HG02943 (cell line): ENCODE measurements around the gene DISP1.
"Not testable (repeated sequence)": the region's sequence is repeated elsewhere in the genome, so short reads cannot be mapped to it uniquely, and the experiment has no call there.

Experiments
- ATAC-seq: cut with Tn5 transposase; IDR thresholded peaks from one replicate; pipeline ENCODE4 v1.9.1; 2021; ENCODE audit warnings: mild to moderate bottlenecking, low read depth, moderate library complexity; ENCODE audit not compliant: unreplicated experiment

DISP1 gene

GRCh38 chr1:222845763-222846162, 30.9 kb downstream of the DISP1 start:
- ATAC-seq: no peak

GRCh38 chr1:222850550-222850949, 35.7 kb downstream of the DISP1 start:
- ATAC-seq: not testable (repeated sequence)

DNA sequence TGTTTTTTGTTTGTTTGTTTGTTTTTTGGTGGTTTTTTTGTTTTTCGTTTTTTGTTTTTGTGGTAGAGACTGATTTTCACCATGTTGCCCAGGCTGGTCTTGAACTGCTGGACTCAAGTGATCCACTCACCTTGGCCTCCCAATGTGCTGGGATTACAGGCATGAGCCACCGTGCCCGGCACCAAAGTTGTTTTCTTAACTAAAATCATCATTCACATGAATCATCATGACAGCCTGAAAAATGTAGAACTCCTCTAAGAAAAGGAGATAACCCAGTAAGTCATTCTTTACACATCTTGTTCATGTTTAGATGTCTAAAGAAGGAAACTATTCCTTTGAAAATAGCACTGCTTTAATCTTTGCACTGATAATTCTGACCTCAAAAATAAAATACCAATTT, 37.5 kb downstream of the DISP1 start:
- no peak for ATAC-seq

DNA sequence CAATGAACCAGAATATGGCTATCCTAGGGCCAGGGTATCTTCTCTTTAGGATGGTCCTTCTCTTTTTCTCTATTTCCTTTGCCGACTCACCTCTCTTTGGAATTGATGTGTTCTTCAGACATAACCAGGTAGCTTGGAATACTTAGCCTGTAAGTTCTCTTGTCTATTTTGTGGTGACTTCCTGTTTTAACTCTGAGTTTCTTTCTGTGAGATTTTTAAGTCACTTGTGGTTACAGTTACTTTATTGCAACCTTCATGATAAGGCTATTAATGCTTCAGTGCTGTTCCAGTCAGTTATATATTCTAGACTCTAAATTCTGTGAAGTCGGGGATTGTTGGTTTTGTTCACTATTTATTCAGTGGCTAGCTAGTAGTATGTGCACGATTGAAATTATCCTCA, 46.2 kb downstream of the DISP1 start:
- ATAC-seq: no peak
